NCI-H2196 treated with DMSO at 0.1 percent for 48 hours (cell line): ENCODE data around the gene JKAMP.

Source experiments
- DNase-seq: peaks from one replicate; lab custom pipeline; 2025; ENCODE audit not compliant: unreplicated experiment; lab: John Stamatoyannopoulos, UW

JKAMP gene

GRCh38 chr14:59481407-59481806, 2.9 kb upstream of the JKAMP start:
- no peak for DNase-seq

GRCh38 chr14:59481871-59482540, 2.3 kb upstream of the JKAMP start:
- DNase-seq = no peak

- no peak for DNase-seq
These were observed 1.6 kb upstream of the JKAMP start for GRCh38 chr14:59482541-59483331.

- DNase-seq = no peak
These were observed 954 bp upstream of the JKAMP start for GRCh38 chr14:59483363-59483762.

GRCh38 chr14:59484639-59485175, 390 bp downstream of the JKAMP start:
- no peak for DNase-seq

- DNase-seq = no peak
These were observed 6.4 kb downstream of the JKAMP start for GRCh38 chr14:59490756-59491155.

GRCh38 chr14:59492384-59492783, 8.1 kb downstream of the JKAMP start:
- no peak for DNase-seq

GRCh38 chr14:59500732-59501131, 16.4 kb downstream of the JKAMP start:
- no peak for DNase-seq

- no peak for DNase-seq
These were observed 18.9 kb downstream of the JKAMP start for GRCh38 chr14:59503256-59503655.

GRCh38 chr14:59507063-59507751, 22.9 kb downstream of the JKAMP start:
- peak; percentile 31 for DNase-seq

- no peak for DNase-seq
These were observed 23.4 kb downstream of the JKAMP start for GRCh38 chr14:59507752-59508103.

- no peak for DNase-seq
These were observed 24.8 kb downstream of the JKAMP start for GRCh38 chr14:59509101-59509500.

- no peak for DNase-seq
These were observed 25.7 kb downstream of the JKAMP start for GRCh38 chr14:59510001-59510400.

GRCh38 chr14:59510966-59511365, 26.6 kb downstream of the JKAMP start:
- no peak for DNase-seq

- no peak for DNase-seq
These were observed 27.7 kb downstream of the JKAMP start for GRCh38 chr14:59511916-59512575.

- no peak for DNase-seq
These were observed 35.9 kb downstream of the JKAMP start for GRCh38 chr14:59520224-59520623.

- no peak for DNase-seq
These were observed 44.9 kb downstream of the JKAMP start for GRCh38 chr14:59529189-59529588.

- DNase-seq = no peak
These were observed 46.0 kb downstream of the JKAMP start for GRCh38 chr14:59530349-59530748.

GRCh38 chr14:59532419-59532818, 48.1 kb downstream of the JKAMP start:
- DNase-seq = no peak

- DNase-seq = peak; percentile 11
These were observed 50.2 kb downstream of the JKAMP start for GRCh38 chr14:59534361-59534987.

GRCh38 chr14:59537476-59537875, 53.2 kb downstream of the JKAMP start:
- no peak for DNase-seq
